Esophagus muscularis mucosa (tissue), 3 donors: ENCODE measurements around the gene DCHS1.

Experiments
- POLR2A ChIP-seq: fragments of 450-650 bp; IDR thresholded peaks from one replicate; pipeline ENCODE4 v1.6.1; 2017; ENCODE audit warnings: antibody characterized with exemption, moderate library complexity, mild to moderate bottlenecking, low read depth
- TF ChIP-seq, protein P1 (sequence below), 3 experiments: fragments of 200-600 bp in 2 of 3; fragments of 450-650 bp in 1 of 3; sonication (generic) in 2 of 3; IDR thresholded peaks; one replicate each; pipeline ENCODE4 v1.5.1; 2017 to 2019; ENCODE audit warnings: antibody characterized with exemption in 3 of 3, mild to moderate bottlenecking in 2 of 3, moderate library complexity in 1 of 3

DNA sequence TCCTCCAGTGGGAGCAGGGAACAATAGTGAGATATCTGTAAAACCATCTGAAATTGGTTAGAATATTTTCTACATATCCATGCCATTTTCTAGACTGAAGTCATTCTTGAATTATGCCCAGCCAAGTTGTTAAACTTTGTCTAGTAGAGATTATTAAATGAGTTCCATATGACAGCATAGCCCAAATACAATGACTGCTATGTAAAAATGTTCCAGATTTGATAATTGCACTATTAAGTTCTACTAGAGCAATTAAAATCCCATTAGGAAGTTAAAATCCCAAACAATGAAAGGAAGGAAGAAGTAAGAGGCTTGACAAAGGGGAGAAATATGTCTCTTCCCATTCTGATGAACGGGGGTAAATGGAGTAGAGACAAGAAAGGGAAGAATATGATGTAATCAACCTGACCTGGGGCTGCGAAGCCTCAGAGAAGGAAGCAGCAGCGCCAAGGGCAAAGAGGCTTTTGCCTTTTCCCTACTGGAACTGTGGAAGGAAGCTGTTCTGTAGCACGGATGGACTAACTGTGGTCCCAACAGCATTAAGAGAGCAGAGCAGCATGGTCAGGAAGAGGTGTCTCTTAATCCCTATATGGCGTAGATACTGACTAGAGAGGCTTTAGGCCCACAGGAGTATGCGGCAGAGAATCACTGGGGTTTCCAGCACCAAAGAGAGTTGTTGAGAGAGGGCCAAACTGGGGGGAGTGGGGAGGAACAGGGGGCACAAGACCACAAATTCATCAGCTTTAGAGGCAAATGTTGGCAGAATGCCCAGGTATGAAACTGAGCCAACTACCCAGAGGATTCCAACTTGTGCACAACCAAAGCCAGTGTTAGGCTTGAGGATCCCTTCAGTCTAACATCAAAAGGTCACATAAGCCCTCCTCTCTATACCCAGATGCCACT, 78.9 kb downstream of the DCHS1 start:
- TF ChIP-seq, protein P1, sequence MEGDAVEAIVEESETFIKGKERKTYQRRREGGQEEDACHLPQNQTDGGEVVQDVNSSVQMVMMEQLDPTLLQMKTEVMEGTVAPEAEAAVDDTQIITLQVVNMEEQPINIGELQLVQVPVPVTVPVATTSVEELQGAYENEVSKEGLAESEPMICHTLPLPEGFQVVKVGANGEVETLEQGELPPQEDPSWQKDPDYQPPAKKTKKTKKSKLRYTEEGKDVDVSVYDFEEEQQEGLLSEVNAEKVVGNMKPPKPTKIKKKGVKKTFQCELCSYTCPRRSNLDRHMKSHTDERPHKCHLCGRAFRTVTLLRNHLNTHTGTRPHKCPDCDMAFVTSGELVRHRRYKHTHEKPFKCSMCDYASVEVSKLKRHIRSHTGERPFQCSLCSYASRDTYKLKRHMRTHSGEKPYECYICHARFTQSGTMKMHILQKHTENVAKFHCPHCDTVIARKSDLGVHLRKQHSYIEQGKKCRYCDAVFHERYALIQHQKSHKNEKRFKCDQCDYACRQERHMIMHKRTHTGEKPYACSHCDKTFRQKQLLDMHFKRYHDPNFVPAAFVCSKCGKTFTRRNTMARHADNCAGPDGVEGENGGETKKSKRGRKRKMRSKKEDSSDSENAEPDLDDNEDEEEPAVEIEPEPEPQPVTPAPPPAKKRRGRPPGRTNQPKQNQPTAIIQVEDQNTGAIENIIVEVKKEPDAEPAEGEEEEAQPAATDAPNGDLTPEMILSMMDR (IDR thresholded peaks at IDR 0.05), result no peak
- no peak for TF ChIP-seq POLR2A
